Panc1 (cell line): Measurements from ENCODE around the gene DNASE1.

Experiments used
- CTCF ChIP-seq: fragments of 450-650 bp; IDR thresholded peaks from 2 replicates; pipeline ENCODE4 v1.5.1; 2017; ENCODE audit warnings: mild to moderate bottlenecking
- POLR2AphosphoS5 ChIP-seq: IDR thresholded peaks from 2 replicates; pipeline ENCODE4 v1.6.1; 2012; ENCODE audit warnings: mild to moderate bottlenecking, low read depth, low read length, moderate library complexity
- SIN3A ChIP-seq: IDR thresholded peaks from 2 replicates; pipeline ENCODE4 v1.6.1; 2012; ENCODE audit warnings: low read depth, mild to moderate bottlenecking, low read length, moderate library complexity, borderline replicate concordance; ENCODE audit not compliant: insufficient read depth
- TCF7L2 ChIP-seq: IDR thresholded peaks from 2 replicates; pipeline ENCODE4 v1.6.1; 2011; ENCODE audit warnings: mild to moderate bottlenecking, low read depth, low read length, inconsistent platforms

- no peak for TF ChIP-seq CTCF
- no peak for TF ChIP-seq POLR2AphosphoS5
- no peak for TF ChIP-seq SIN3A
- no peak for TF ChIP-seq TCF7L2
These were observed 37.3 kb downstream of the DNASE1 start for GRCh38 chr16:3691761-3692160.
